ENCODE results near the gene CD99L2.

CD99L2 gene

GRCh38 chrX:150752124-150752523 lies 146.3 kb downstream of the CD99L2 start:
- H3K9ac ChIP-seq (ENCODE audit: low read length) = no peak overlapping the region
- no peaks in the 10 kb centered on the region for H3K9me2 ChIP-seq (ENCODE audit: low read depth, low read length)
- no peak overlapping the region for H3K27ac ChIP-seq (ENCODE audit: low read depth, low read length, poor library complexity, severe bottlenecking)
- no peaks in the 10 kb centered on the region for H3K79me2 ChIP-seq (ENCODE audit: insufficient read depth, low read length)
- H3K9me3 ChIP-seq (ENCODE audit: low read length) = no peaks in the 10 kb centered on the region
- no peaks in the 10 kb centered on the region for H3F3A ChIP-seq (ENCODE audit: insufficient read depth, low read length)
- no peaks in the 10 kb centered on the region for H3K4me1 ChIP-seq (ENCODE audit: insufficient read depth, low read length, severe bottlenecking)
- H4K20me1 ChIP-seq (ENCODE audit: insufficient read depth, low read length) = no peaks in the 10 kb centered on the region
- H3K4me3 ChIP-seq (ENCODE audit: low read depth, low read length, poor library complexity, severe bottlenecking) = no peak overlapping the region
- no peak for TF ChIP-seq EZH2 (IDR thresholded peaks at IDR 0.05; ENCODE audit: borderline replicate concordance, low read length)
- no peak for TF ChIP-seq CTCF (IDR thresholded peaks at IDR 0.05; ENCODE audit: low read length)
- H3K27me3 ChIP-seq (ENCODE audit: insufficient read depth, low read length) = no peaks in the 10 kb centered on the region
- H3K36me3 ChIP-seq (ENCODE audit: insufficient read depth, low read length) = peaks cover 34% of the 10 kb centered on the region
- H2AFZ ChIP-seq (ENCODE audit: low read length) = no peak overlapping the region
- no peak overlapping the region for H3K4me2 ChIP-seq (ENCODE audit: low read length)

GRCh38 chrX:150736475-150736874 lies 162.0 kb downstream of the CD99L2 start:
- no peak overlapping the region for H3K9ac ChIP-seq (ENCODE audit: low read length)
- no peaks in the 10 kb centered on the region for H3K9me3 ChIP-seq (ENCODE audit: low read length)
- no peaks in the 10 kb centered on the region for H3K27me3 ChIP-seq (ENCODE audit: insufficient read depth, low read length)
- no peaks in the 10 kb centered on the region for H3F3A ChIP-seq (ENCODE audit: insufficient read depth, low read length)
- TF ChIP-seq CTCF (IDR thresholded peaks at IDR 0.05; ENCODE audit: low read length) = no peak
- TF ChIP-seq EZH2 (IDR thresholded peaks at IDR 0.05; ENCODE audit: borderline replicate concordance, low read length) = no peak
- no peaks in the 10 kb centered on the region for H3K79me2 ChIP-seq (ENCODE audit: insufficient read depth, low read length)
- peaks cover 96% of the 10 kb centered on the region for H3K36me3 ChIP-seq (ENCODE audit: insufficient read depth, low read length)
- no peak overlapping the region for H3K4me3 ChIP-seq (ENCODE audit: low read depth, low read length, poor library complexity, severe bottlenecking)
- H3K4me1 ChIP-seq (ENCODE audit: insufficient read depth, low read length, severe bottlenecking) = no peaks in the 10 kb centered on the region
- no peaks in the 10 kb centered on the region for H3K9me2 ChIP-seq (ENCODE audit: low read depth, low read length)
- H3K4me2 ChIP-seq (ENCODE audit: low read length) = no peak overlapping the region
- no peaks in the 10 kb centered on the region for H4K20me1 ChIP-seq (ENCODE audit: insufficient read depth, low read length)
- H3K27ac ChIP-seq (ENCODE audit: low read depth, low read length, poor library complexity, severe bottlenecking) = no peak overlapping the region
- H2AFZ ChIP-seq (ENCODE audit: low read length) = no peak overlapping the region

GRCh38 chrX:150731795-150732194 lies 166.7 kb downstream of the CD99L2 start:
- Histone ChIP-seq H3K9ac (ENCODE audit: low read length) (no peak overlapping the region), H3K4me2 (ENCODE audit: low read length) (no peak overlapping the region), H2AFZ (ENCODE audit: low read length) (no peak overlapping the region), H3K9me2 (ENCODE audit: low read depth, low read length) (no peaks in the 10 kb centered on the region), H4K20me1 (ENCODE audit: insufficient read depth, low read length) (no peaks in the 10 kb centered on the region), H3K4me3 (ENCODE audit: low read depth, low read length, poor library complexity, severe bottlenecking) (no peak overlapping the region), H3K79me2 (ENCODE audit: insufficient read depth, low read length) (no peaks in the 10 kb centered on the region), H3K9me3 (ENCODE audit: low read length) (no peaks in the 10 kb centered on the region), H3K27me3 (ENCODE audit: insufficient read depth, low read length) (no peaks in the 10 kb centered on the region), H3F3A (ENCODE audit: insufficient read depth, low read length) (no peaks in the 10 kb centered on the region), H3K36me3 (ENCODE audit: insufficient read depth, low read length) (peaks cover 80% of the 10 kb centered on the region), H3K27ac (ENCODE audit: low read depth, low read length, poor library complexity, severe bottlenecking) (no peak overlapping the region), H3K4me1 (ENCODE audit: insufficient read depth, low read length, severe bottlenecking) (no peaks in the 10 kb centered on the region)
- TF ChIP-seq EZH2 (IDR thresholded peaks at IDR 0.05; ENCODE audit: borderline replicate concordance, low read length) (no peak), CTCF (IDR thresholded peaks at IDR 0.05; ENCODE audit: low read length) (no peak)
